ENCODE measurements around the gene ST6GALNAC6.
"Not testable (repeated sequence)": the region's sequence is repeated elsewhere in the genome, so short reads cannot be mapped to it uniquely, and the experiment has no call there.

Gene ST6GALNAC6

DNA sequence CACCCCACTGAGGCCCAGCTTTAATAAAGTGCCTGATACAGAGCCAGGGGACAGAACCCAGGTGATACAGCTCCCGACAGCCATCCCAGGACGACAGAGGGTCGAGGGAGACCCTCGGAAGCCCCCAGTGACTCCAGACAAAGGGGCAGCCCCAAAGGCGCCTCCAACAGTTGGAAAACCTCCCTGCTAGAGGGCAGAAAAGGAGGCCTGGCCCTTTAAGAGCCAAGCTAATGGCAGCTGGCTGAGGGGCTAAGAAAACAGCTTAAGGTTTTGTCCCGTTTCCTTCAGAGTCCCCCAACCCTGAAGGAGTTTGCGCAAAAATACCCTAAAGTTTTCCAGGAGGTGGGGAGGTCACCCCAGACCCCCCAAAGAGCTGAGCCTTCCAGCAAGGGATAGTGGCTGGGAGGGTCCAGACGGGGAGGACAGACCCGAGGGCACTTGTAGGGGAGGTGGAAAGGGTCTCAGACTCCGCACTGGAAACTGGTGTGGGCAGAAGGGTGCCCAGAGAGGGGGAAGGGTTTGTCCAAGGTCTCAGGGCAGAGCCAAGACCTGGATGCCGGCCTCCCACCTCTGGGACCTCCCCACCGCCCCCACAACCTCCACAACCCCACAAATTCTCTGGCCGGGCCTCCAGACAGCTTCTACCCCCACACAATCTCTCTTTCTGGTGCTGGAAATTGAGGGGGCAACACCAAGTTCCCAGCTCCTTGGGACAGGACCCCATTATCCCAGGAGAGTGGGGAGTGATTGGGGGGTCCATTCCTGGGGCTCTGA is 13.7 kb downstream of the ST6GALNAC6 start:
- ChIA-PET POLR2A (interaction anchor here (1.6 kb wide), 1 partner anchor 9 kb away, joined by 4 read pairs; no protein-coding TSS in a partner anchor), CTCF (no interaction called here)
- no peak for DNase-seq (ENCODE audit: extremely low spot score)
- TF ChIP-seq L3MBTL2 (conservative IDR thresholded peaks at IDR 0.05) = no peak
- no peak for TF ChIP-seq LEF1 (IDR thresholded peaks at IDR 0.05; ENCODE audit: borderline replicate concordance)
- TF ChIP-seq ARNT (IDR thresholded peaks at IDR 0.05) = no peak

DNA sequence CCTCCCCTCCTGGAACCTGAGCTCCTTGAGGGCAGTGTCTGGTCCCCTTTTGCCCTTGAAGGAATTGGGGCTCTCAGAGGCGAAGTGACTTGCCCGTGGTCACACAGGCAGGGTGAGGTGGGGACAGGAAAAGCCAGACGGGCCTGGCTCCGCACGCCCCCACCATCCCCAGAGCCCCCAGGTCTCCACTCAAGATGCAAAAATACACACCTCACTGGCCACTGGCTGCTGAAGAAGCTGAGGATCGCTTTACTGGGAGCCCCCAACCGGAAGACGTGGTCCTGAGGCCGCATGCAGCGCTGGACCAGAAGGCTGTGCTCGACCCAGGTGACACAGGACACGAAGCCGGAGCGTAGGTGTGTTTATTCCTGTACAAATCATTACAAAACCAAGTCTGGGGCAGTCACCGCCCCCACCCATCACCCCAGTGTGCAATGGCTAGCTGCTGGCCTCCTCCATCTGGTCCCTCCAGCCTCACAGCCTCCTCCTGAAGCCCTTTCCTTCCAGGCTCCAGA is 14.4 kb downstream of the ST6GALNAC6 start:
- no peak for DNase-seq (ENCODE audit: extremely low spot score)
- ChIA-PET CTCF (no interaction called here), POLR2A (interaction anchor here (1.6 kb wide), 1 partner anchor 10 kb away, joined by 4 read pairs; no protein-coding TSS in a partner anchor)

GRCh38 chr9:127884427-127884911 is 14.9 kb downstream of the ST6GALNAC6 start:
- ChIA-PET POLR2A (interaction anchor here (1.6 kb wide), 1 partner anchor 10 kb away, joined by 4 read pairs; no protein-coding TSS in a partner anchor), CTCF (no interaction called here)
- TF ChIP-seq BHLHE40 (IDR thresholded peaks at IDR 0.05; ENCODE audit: borderline replicate concordance) = no peak
- no peak for DNase-seq (ENCODE audit: extremely low spot score)

More for the DNA sequence above, 14.4 kb downstream of the ST6GALNAC6 start:
- TF ChIP-seq HDGF (IDR thresholded peaks at IDR 0.05; ENCODE audit: borderline replicate concordance) = no peak
- TF ChIP-seq ZNF384 (IDR thresholded peaks at IDR 0.05) = no peak
- no peak for TF ChIP-seq TARDBP (IDR thresholded peaks at IDR 0.05)
- no peak for TF ChIP-seq L3MBTL2 (conservative IDR thresholded peaks at IDR 0.05)
- TF ChIP-seq BHLHE40 (IDR thresholded peaks at IDR 0.05; ENCODE audit: borderline replicate concordance) = no peak
- no peak for TF ChIP-seq FOXK2 (IDR thresholded peaks at IDR 0.05)
- TF ChIP-seq, protein P1, sequence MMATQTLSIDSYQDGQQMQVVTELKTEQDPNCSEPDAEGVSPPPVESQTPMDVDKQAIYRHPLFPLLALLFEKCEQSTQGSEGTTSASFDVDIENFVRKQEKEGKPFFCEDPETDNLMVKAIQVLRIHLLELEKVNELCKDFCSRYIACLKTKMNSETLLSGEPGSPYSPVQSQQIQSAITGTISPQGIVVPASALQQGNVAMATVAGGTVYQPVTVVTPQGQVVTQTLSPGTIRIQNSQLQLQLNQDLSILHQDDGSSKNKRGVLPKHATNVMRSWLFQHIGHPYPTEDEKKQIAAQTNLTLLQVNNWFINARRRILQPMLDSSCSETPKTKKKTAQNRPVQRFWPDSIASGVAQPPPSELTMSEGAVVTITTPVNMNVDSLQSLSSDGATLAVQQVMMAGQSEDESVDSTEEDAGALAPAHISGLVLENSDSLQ (IDR thresholded peaks at IDR 0.05) = no peak
- no peak for TF ChIP-seq FOXA1 (IDR thresholded peaks at IDR 0.05)
- no peak for TF ChIP-seq FOXM1 (IDR thresholded peaks at IDR 0.05; ENCODE audit: borderline replicate concordance)
- no peak for TF ChIP-seq SUZ12 (IDR thresholded peaks at IDR 0.05)
- no peak for TF ChIP-seq SP1 (IDR thresholded peaks at IDR 0.05)
- TF ChIP-seq CTBP1 (IDR thresholded peaks at IDR 0.05; ENCODE audit: borderline replicate concordance) = no peak
- no peak for TF ChIP-seq NFRKB (IDR thresholded peaks at IDR 0.05)

- ChIA-PET POLR2A (interaction anchor here (1.6 kb wide), 1 partner anchor 11 kb away, joined by 4 read pairs; no protein-coding TSS in a partner anchor), CTCF (no interaction called here)
- TF ChIP-seq LEF1 (IDR thresholded peaks at IDR 0.05; ENCODE audit: borderline replicate concordance) (no peak), CTBP1 (IDR thresholded peaks at IDR 0.05; ENCODE audit: borderline replicate concordance) (no peak), SP1 (IDR thresholded peaks at IDR 0.05) (no peak), ARNT (IDR thresholded peaks at IDR 0.05) (no peak), NFRKB (IDR thresholded peaks at IDR 0.05) (no peak), BHLHE40 (IDR thresholded peaks at IDR 0.05; ENCODE audit: borderline replicate concordance) (no peak), FOXA1 (IDR thresholded peaks at IDR 0.05) (no peak), L3MBTL2 (conservative IDR thresholded peaks at IDR 0.05) (no peak), ELF4 (IDR thresholded peaks at IDR 0.05) (no peak)
- TF ChIP-seq, protein P1 (IDR thresholded peaks at IDR 0.05) = no peak
- no peak for DNase-seq (ENCODE audit: extremely low spot score)
These were observed 15.4 kb downstream of the ST6GALNAC6 start for GRCh38 chr9:127883959-127884358.

DNA sequence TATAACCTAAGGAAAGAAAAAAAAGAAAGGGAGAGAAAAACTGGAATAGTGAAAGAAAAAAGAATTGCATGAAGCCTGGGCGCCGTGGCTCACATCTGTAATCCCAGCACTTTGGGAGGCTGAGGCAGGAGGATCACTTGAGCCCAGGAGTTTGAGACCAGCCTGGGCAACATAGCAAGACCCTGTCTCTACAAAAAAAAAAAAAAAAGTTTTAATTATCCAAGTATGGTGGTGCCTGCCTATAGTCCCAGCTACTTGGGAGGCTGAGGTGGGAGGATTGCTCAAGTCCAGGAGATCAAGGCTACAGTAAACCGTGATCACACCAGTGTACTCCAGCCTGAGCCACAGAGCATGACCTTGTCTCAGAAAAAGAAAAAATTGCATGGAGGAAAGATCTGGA is 17.7 kb downstream of the ST6GALNAC6 start:
- DNase-seq (ENCODE audit: extremely low spot score); CTCF ChIA-PET: not testable (repeated sequence)
- POLR2A ChIA-PET = interaction anchor here (0.9 kb wide), 1 partner anchor 17 kb away, joined by 3 read pairs; no protein-coding TSS in a partner anchor
- TF ChIP-seq ZNF384 (IDR thresholded peaks at IDR 0.05) = peak; percentile 34; the same call in 1 of the 2 replicates

GRCh38 chr9:127880143-127880542 is 19.3 kb downstream of the ST6GALNAC6 start:
- no peak for DNase-seq (ENCODE audit: extremely low spot score)
- ChIA-PET POLR2A (no interaction called here), CTCF (no interaction called here)
- no peak for TF ChIP-seq FOXM1 (IDR thresholded peaks at IDR 0.05; ENCODE audit: borderline replicate concordance)
- TF ChIP-seq FOXA1 (IDR thresholded peaks at IDR 0.05) = no peak
- no peak for TF ChIP-seq L3MBTL2 (conservative IDR thresholded peaks at IDR 0.05)
- no peak for TF ChIP-seq ZNF384 (IDR thresholded peaks at IDR 0.05)
- no peak for TF ChIP-seq SUZ12 (IDR thresholded peaks at IDR 0.05)
- no peak for TF ChIP-seq BHLHE40 (IDR thresholded peaks at IDR 0.05; ENCODE audit: borderline replicate concordance)
- no peak for TF ChIP-seq LEF1 (IDR thresholded peaks at IDR 0.05; ENCODE audit: borderline replicate concordance)
- no peak for TF ChIP-seq ELF4 (IDR thresholded peaks at IDR 0.05)

- ChIA-PET CTCF (interaction anchor here (1.1 to 1.2 kb wide), 2 partner anchors 9 to 14 kb away, joined by 3 to 5 read pairs; no protein-coding TSS in a partner anchor), POLR2A (interaction anchor here (0.9 to 1.4 kb wide), 2 partner anchors 19 to 20 kb away, joined by 4 read pairs; no protein-coding TSS in a partner anchor)
- no peak for DNase-seq (ENCODE audit: extremely low spot score)
- TF ChIP-seq L3MBTL2 (conservative IDR thresholded peaks at IDR 0.05) (no peak), SP1 (IDR thresholded peaks at IDR 0.05) (no peak), FOXM1 (IDR thresholded peaks at IDR 0.05; ENCODE audit: borderline replicate concordance) (no peak), NFRKB (IDR thresholded peaks at IDR 0.05) (no peak)
These were observed 20.6 kb downstream of the ST6GALNAC6 start for GRCh38 chr9:127878652-127879390.
